PC-3 (cell line): ENCODE measurements around the gene KRTAP2-4. TPM values are rescaled to one million over a fixed set of nuclear protein-coding genes. Genes with fewer than 3 reads are reported as not detected.
"Not testable (repeated sequence)": the region's sequence is repeated elsewhere in the genome, so short reads cannot be mapped to it uniquely, and the experiment has no call there.

ENCODE experiments used
- ATAC-seq: fragments of 200-7000 bp; cut with Tn5 transposase; 2 replicates; pipeline ENCODE4 v1.9.1; 2020; ENCODE audit warnings: mild to moderate bottlenecking, moderate library complexity
- BruUV-seq: library from RNA; stranded (reverse); fragments of 400-500 nt; replicated peaks from 2 replicates; lab custom pipeline; 2021; lab: Mats Ljungman, UMichigan
- CTCF ChIA-PET: fragments of 300-600 bp; sonication (Branson Sonifier 250); formaldehyde crosslinking; loops from one replicate; lab custom pipeline; 2022; ENCODE audit warnings: antibody characterized with exemption; lab: Charles Lee
- POLR2A ChIA-PET: fragments of 300-600 bp; sonication (Branson Sonifier 250); formaldehyde crosslinking; loops from one replicate; lab custom pipeline; 2022; ENCODE audit warnings: antibody characterized with exemption; ENCODE audit not compliant: unreplicated experiment; lab: Charles Lee
- DNase-seq: peaks from one replicate; pipeline ENCODE4 v3.0.0-alpha.2; 2015
- H2AFZ ChIP-seq: fragments of 300-600 bp; sonication (generic); 2 replicates; pipeline ENCODE4 v1.6.0; 2016; ENCODE audit warnings: antibody characterized with exemption, low read length
- H3F3A ChIP-seq: fragments of 300-600 bp; sonication (generic); one replicate; pipeline ENCODE4 v1.6.0; 2017; ENCODE audit warnings: antibody characterized with exemption, low read length, control low read depth, mild to moderate bottlenecking; ENCODE audit not compliant: unreplicated experiment
- H3K27ac ChIP-seq: fragments of 300-600 bp; sonication (generic); 2 replicates; pipeline ENCODE4 v1.5.1; 2016; ENCODE audit warnings: mild to moderate bottlenecking, low read length
- H3K27me3 ChIP-seq: fragments of 300-600 bp; sonication (generic); 2 replicates; pipeline ENCODE4 v1.6.1; 2016; ENCODE audit warnings: low read length, mixed read lengths
- H3K36me3 ChIP-seq: fragments of 300-600 bp; sonication (generic); 2 replicates; pipeline ENCODE4 v1.6.1; 2016; ENCODE audit warnings: low read depth, mixed run types, low read length, mixed read lengths
- H3K4me1 ChIP-seq: fragments of 300-600 bp; sonication (generic); 2 replicates; pipeline ENCODE4 v1.5.1; 2016; ENCODE audit warnings: low read length; ENCODE audit not compliant: insufficient read depth
- H3K4me2 ChIP-seq: fragments of 300-600 bp; sonication (generic); 2 replicates; pipeline ENCODE4 v1.6.0; 2016; ENCODE audit warnings: low read length
- H3K4me3 ChIP-seq: fragments of 300-600 bp; sonication (generic); 2 replicates; pipeline ENCODE4 v1.5.1; 2016; ENCODE audit warnings: mild to moderate bottlenecking, low read length, mixed read lengths
- H3K79me2 ChIP-seq: fragments of 300-600 bp; sonication (generic); 2 replicates; pipeline ENCODE4 v1.6.1; 2017; ENCODE audit warnings: low read length, mixed read lengths
- H3K9ac ChIP-seq: fragments of 300-600 bp; sonication (generic); 2 replicates; pipeline ENCODE4 v1.6.0; 2016; ENCODE audit warnings: mild to moderate bottlenecking, low read length
- H3K9me2 ChIP-seq: fragments of 300-600 bp; sonication (generic); replicated peaks from 2 replicates; pipeline ENCODE4 v1.6.1; 2016; ENCODE audit warnings: mixed run types, low read length, mixed read lengths
- H3K9me3 ChIP-seq: fragments of 300-600 bp; sonication (generic); 2 replicates; pipeline ENCODE4 v1.6.1; 2016; ENCODE audit warnings: low read length, mixed read lengths
- H4K20me1 ChIP-seq: fragments of 300-600 bp; sonication (generic); 2 replicates; pipeline ENCODE4 v1.6.1; 2016; ENCODE audit warnings: low read length, mixed read lengths
- EZH2 ChIP-seq: fragments of 300-600 bp; sonication (generic); IDR thresholded peaks from one replicate; pipeline ENCODE4 v1.6.1; 2017; ENCODE audit warnings: antibody characterized with exemption, mild to moderate bottlenecking, low read length; ENCODE audit not compliant: unreplicated experiment
- EZH2phosphoT487 ChIP-seq: fragments of 300-600 bp; sonication (generic); IDR thresholded peaks from 2 replicates; pipeline ENCODE4 v1.6.1; 2018; ENCODE audit warnings: mild to moderate bottlenecking, antibody characterized with exemption, low read length, borderline replicate concordance
- intact Hi-C: fragments of 100-400 bp; cut with micrococcal nuclease; formaldehyde crosslinking; loops from 2 replicates; pipeline ENCODE4 v1.9.0; 2023
- total RNA-seq: library from RNA; depleted of rRNA; stranded (reverse); fragments of >200 nt; gene quantifications from 2 replicates; pipeline ENCODE4 v1.2.3, GENCODE V29; 2014
- TF ChIP-seq, protein P1 (sequence below): fragments of 300-600 bp; sonication (generic); conservative IDR thresholded peaks from 2 replicates; pipeline ENCODE4 v1.5.1; 2017; ENCODE audit warnings: antibody characterized with exemption, low read depth, mild to moderate bottlenecking, low read length

KRTAP2-4 gene
- total RNA-seq, 1 experiment from 2014 or later = not detected

DNA sequence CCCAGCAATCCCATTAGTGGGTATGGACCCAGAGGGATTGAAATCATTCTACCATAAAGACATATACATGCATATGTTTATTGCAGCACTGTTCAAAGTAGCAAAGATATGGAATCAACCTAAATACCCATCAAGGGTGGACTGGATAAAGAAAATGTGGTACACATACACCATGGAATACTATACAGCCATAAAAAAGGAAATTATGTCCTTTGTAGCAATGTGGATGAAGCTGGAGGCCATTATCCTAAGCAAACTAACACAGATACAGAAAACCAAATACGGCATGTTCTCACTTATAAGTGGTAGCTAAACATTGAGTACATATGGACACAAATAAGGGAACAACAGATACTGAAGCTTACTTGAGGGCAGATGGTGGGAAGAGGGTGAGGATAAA, 8.1 kb downstream of the KRTAP2-4 start:
- Histone ChIP-seq H3F3A (peaks cover 8% of the 10 kb centered on the region), H3K9ac (no peak overlapping the region), H3K79me2 (no peaks in the 10 kb centered on the region), H3K36me3 (no peaks in the 10 kb centered on the region), H3K27ac (no peak overlapping the region), H2AFZ (no peak overlapping the region), H3K4me1 (peaks cover 43% of the 10 kb centered on the region), H4K20me1 (no peaks in the 10 kb centered on the region), H3K27me3 (no peaks in the 10 kb centered on the region), H3K9me3 (no peaks in the 10 kb centered on the region), H3K9me2 (no peaks in the 10 kb centered on the region), H3K4me2 (no peak overlapping the region), H3K4me3 (no peak overlapping the region)
- DNase-seq (no peak), ATAC-seq (no peak)
- no TSS peak for BruUV-seq
- intact Hi-C loops = no loop called here
- ChIA-PET CTCF (no interaction called here), POLR2A (no interaction called here)
- TF ChIP-seq EZH2 (no peak), EZH2phosphoT487 (no peak)
- TF ChIP-seq, protein P1, sequence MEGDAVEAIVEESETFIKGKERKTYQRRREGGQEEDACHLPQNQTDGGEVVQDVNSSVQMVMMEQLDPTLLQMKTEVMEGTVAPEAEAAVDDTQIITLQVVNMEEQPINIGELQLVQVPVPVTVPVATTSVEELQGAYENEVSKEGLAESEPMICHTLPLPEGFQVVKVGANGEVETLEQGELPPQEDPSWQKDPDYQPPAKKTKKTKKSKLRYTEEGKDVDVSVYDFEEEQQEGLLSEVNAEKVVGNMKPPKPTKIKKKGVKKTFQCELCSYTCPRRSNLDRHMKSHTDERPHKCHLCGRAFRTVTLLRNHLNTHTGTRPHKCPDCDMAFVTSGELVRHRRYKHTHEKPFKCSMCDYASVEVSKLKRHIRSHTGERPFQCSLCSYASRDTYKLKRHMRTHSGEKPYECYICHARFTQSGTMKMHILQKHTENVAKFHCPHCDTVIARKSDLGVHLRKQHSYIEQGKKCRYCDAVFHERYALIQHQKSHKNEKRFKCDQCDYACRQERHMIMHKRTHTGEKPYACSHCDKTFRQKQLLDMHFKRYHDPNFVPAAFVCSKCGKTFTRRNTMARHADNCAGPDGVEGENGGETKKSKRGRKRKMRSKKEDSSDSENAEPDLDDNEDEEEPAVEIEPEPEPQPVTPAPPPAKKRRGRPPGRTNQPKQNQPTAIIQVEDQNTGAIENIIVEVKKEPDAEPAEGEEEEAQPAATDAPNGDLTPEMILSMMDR = no peak

DNA sequence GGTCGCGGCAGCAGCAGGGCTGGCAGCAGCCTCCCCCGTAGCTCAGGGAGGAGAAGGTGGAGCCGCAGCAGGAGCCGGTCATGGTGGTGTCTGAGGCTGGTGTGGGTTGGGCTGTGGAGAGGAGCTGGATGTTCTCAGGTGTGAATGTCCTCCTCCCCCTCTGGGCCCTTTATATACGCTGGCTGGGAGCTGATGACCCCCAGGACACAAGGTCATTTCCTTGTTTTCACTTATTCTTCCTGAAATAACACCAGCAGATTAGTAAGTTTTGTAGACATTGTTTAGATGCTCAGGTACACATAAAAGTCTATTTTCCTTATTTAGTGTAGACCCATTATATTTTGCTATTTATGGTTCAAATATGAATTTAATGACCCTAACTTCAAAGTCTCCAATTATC, 10.5 kb downstream of the KRTAP2-4 start, which contains the start of gene KRTAP2-2:
Gene KRTAP2-2, minus strand, starts transcription at position 101 of the 400 bp plus-strand sequence. Its CDS starts 19 bp downstream, at position 82.
- H3K79me2 ChIP-seq, POLR2A ChIA-PET, H3K27ac ChIP-seq, H3F3A ChIP-seq, BruUV-seq, CTCF ChIA-PET, H4K20me1 ChIP-seq, H3K9ac ChIP-seq, ATAC-seq, H3K4me2 ChIP-seq, H2AFZ ChIP-seq, H3K9me3 ChIP-seq, DNase-seq, H3K36me3 ChIP-seq, H3K4me3 ChIP-seq, H3K27me3 ChIP-seq, H3K9me2 ChIP-seq, intact Hi-C loops: not testable (repeated sequence)
- H3K4me1 ChIP-seq = peaks cover 18% of the 10 kb centered on the region

- H3F3A ChIP-seq, H3K9me3 ChIP-seq, H3K4me2 ChIP-seq, H3K27ac ChIP-seq, H3K9me2 ChIP-seq, POLR2A ChIA-PET, H3K79me2 ChIP-seq, BruUV-seq, ATAC-seq, H3K27me3 ChIP-seq, CTCF ChIA-PET, H3K36me3 ChIP-seq, H4K20me1 ChIP-seq, H2AFZ ChIP-seq, H3K4me3 ChIP-seq, H3K9ac ChIP-seq, intact Hi-C loops, DNase-seq: not testable (repeated sequence)
- H3K4me1 ChIP-seq = peaks cover 14% of the 10 kb centered on the region
These were observed 11.1 kb downstream of the KRTAP2-4 start for GRCh38 chr17:41054556-41054955.

- Histone ChIP-seq H3K27me3 (no peaks in the 10 kb centered on the region), H3F3A (no peaks in the 10 kb centered on the region), H3K9me2 (no peaks in the 10 kb centered on the region), H3K36me3 (no peaks in the 10 kb centered on the region), H3K4me2 (no peak overlapping the region), H2AFZ (no peak overlapping the region), H3K79me2 (no peaks in the 10 kb centered on the region), H4K20me1 (no peaks in the 10 kb centered on the region), H3K4me1 (peaks cover 12% of the 10 kb centered on the region), H3K4me3 (no peak overlapping the region), H3K9me3 (no peaks in the 10 kb centered on the region), H3K27ac (no peak overlapping the region), H3K9ac (no peak overlapping the region)
- TF ChIP-seq EZH2 (no peak), EZH2phosphoT487 (no peak)
- TF ChIP-seq, protein P1 = no peak
- intact Hi-C loops = no loop called here
- DNase-seq (no peak), ATAC-seq (no peak)
- ChIA-PET POLR2A (no interaction called here), CTCF (no interaction called here)
- no TSS peak for BruUV-seq
These were observed 11.7 kb downstream of the KRTAP2-4 start for GRCh38 chr17:41054025-41054424.
